ENCODE measurements around the gene PRDM15.

DNA sequence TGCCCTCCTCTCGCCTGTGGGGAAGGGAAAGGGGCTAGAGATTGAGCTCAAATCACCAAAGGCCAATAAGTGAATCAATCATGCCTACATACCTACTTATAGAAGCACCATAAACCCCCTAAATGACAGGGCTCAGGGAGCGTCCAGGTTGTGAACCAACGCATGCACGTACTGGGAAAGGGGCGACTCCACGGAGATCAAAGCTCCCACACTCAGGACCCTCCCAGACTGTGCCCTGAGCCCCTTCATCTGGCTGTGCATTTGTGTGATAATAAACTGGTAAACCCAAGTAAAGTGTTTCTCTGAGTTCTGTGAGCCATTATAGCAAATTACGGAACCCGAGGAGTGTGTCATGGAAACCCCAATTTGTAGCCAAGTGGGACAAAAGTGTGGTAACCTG lies 23.8 kb upstream of the PRDM15 start:
- TF ChIP-seq CTCF (conservative IDR thresholded peaks at IDR 0.05; ENCODE audit: low read depth, low read length): no peak
- no peak for TF ChIP-seq EZH2 (IDR thresholded peaks at IDR 0.05; ENCODE audit: borderline replicate concordance, low read depth, low read length, poor library complexity, severe bottlenecking)

All from A673 (cell line).